K562 (cell line): ENCODE measurements around the gene SGCB. TPM values are rescaled to one million over a fixed set of nuclear protein-coding genes. Genes with fewer than 3 reads are reported as not detected.

ENCODE experiments used
- ATF7 ChIP-seq: fragments of 450-650 bp; IDR thresholded peaks from 2 replicates; pipeline ENCODE4 v1.7.1; 2014; ENCODE audit warnings: mild to moderate bottlenecking, moderate library complexity
- IFI16 ChIP-seq: fragments of 250-450 bp; sonication (Bioruptor Pico); IDR thresholded peaks from 2 replicates; pipeline ENCODE4 v2.1.2; 2022; ENCODE audit warnings: mild to moderate bottlenecking, inconsistent platforms
- KDM2B ChIP-seq: fragments of 250-450 bp; sonication (Bioruptor Pico); IDR thresholded peaks from 2 replicates; pipeline ENCODE4 v1.8.0; 2021; ENCODE audit warnings: mild to moderate bottlenecking, moderate library complexity
- SRSF3 ChIP-seq: fragments of 200-400 bp; formaldehyde crosslinking; IDR thresholded peaks from 2 replicates; pipeline ENCODE4 v1.6.1; 2016; ENCODE audit warnings: mild to moderate bottlenecking, low read length, moderate library complexity; ENCODE audit not compliant: insufficient read depth
- ZNF408 ChIP-seq: fragments of 250-450 bp; sonication (Bioruptor Pico); IDR thresholded peaks from 2 replicates; pipeline ENCODE4 v1.4.0; 2020; ENCODE audit warnings: low read depth, mild to moderate bottlenecking, moderate library complexity
- polyA plus RNA-seq, 8 experiments: library from polyadenylated mRNA; depleted of rRNA in 4 of 8; stranded (reverse) in 5 of 8; unstranded in 3 of 8; fragments of >200 nt; fragmentation: Nextera tagmentation in 2 of 8; fragmentation: Illumina TruSeq in 1 of 8; extraction: Ambion mirVana in 2 of 8; extraction: Trizol in 1 of 8; gene quantifications; 2 replicates each; pipeline versions ENCODE4 v1.2.1 to v1.2.3, GENCODE V29; 2011 to 2014; ENCODE audit warnings: inconsistent platforms in 1 of 8, missing spikeins in 1 of 8
- total RNA-seq, 7 experiments: library from RNA; depleted of rRNA in 6 of 7; stranded (reverse); fragments of >200 nt in 6 of 7; fragmentation: Illumina TruSeq in 2 of 7; extraction: Trizol in 2 of 7; gene quantifications; 2 replicates each; pipeline versions ENCODE4 v1.2.1 to v1.2.3, GENCODE V29; 2011 to 2021; ENCODE audit warnings: low replicate concordance in 1 of 7
- TF ChIP-seq, protein P1 (sequence below), 3 experiments: fragments of 200-800 bp in 1 of 3; fragments of 250-450 bp in 1 of 3; fragments of 450-650 bp in 1 of 3; sonication (Bioruptor Pico) in 1 of 3; sonication (Bioruptor generic) in 1 of 3; formaldehyde crosslinking in 1 of 3; IDR thresholded peaks; 2 replicates each; pipeline versions ENCODE4 v1.6.1 to v1.8.0; 2016 to 2022; ENCODE audit warnings: mild to moderate bottlenecking in 2 of 3, missing genetic modification characterization in 2 of 3, missing compliant biosample characterization in 1 of 3, moderate library complexity in 1 of 3
- TF ChIP-seq, protein P2 (sequence below), 2 experiments: fragments of 450-650 bp; conservative IDR thresholded peaks; 2 replicates each; pipeline ENCODE4 v1.6.1; 2017; ENCODE audit warnings: mild to moderate bottlenecking in 2 of 2, moderate library complexity in 2 of 2

SGCB gene
- total and polyA plus RNA-seq, 9 of the 15 experiments (the other 6 are each of a cell fraction or from before 2014, with no cell fraction given), result 0.01 to 0.20 (median 0.07) TPM; not detected in 3

DNA sequence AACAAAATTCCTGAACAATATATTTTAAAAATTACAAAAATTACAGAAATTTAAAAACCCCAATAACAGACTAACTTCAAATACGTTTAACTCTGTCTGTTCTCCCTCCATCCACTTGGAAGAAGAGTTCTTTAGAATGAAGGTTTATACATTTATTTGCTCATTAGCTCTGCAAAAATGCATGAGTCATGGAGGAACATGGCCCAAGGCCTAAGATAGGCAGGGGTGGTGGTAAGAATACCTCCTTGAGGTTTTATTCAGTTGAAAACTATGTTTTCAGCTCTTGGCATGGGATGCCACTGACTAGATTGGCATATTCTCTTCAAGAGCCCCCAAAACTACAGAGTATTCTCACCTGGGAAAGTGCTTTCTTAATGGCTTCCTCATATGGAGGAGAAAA lies 9.1 kb downstream of the SGCB start (continued):
- TF ChIP-seq, protein P1, sequence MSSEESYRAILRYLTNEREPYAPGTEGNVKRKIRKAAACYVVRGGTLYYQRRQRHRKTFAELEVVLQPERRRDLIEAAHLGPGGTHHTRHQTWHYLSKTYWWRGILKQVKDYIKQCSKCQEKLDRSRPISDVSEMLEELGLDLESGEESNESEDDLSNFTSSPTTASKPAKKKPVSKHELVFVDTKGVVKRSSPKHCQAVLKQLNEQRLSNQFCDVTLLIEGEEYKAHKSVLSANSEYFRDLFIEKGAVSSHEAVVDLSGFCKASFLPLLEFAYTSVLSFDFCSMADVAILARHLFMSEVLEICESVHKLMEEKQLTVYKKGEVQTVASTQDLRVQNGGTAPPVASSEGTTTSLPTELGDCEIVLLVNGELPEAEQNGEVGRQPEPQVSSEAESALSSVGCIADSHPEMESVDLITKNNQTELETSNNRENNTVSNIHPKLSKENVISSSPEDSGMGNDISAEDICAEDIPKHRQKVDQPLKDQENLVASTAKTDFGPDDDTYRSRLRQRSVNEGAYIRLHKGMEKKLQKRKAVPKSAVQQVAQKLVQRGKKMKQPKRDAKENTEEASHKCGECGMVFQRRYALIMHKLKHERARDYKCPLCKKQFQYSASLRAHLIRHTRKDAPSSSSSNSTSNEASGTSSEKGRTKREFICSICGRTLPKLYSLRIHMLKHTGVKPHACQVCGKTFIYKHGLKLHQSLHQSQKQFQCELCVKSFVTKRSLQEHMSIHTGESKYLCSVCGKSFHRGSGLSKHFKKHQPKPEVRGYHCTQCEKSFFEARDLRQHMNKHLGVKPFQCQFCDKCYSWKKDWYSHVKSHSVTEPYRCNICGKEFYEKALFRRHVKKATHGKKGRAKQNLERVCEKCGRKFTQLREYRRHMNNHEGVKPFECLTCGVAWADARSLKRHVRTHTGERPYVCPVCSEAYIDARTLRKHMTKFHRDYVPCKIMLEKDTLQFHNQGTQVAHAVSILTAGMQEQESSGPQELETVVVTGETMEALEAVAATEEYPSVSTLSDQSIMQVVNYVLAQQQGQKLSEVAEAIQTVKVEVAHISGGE (CRISPR knock-in tag; IDR thresholded peaks at IDR 0.05), result no peak
- TF ChIP-seq, protein P2, sequence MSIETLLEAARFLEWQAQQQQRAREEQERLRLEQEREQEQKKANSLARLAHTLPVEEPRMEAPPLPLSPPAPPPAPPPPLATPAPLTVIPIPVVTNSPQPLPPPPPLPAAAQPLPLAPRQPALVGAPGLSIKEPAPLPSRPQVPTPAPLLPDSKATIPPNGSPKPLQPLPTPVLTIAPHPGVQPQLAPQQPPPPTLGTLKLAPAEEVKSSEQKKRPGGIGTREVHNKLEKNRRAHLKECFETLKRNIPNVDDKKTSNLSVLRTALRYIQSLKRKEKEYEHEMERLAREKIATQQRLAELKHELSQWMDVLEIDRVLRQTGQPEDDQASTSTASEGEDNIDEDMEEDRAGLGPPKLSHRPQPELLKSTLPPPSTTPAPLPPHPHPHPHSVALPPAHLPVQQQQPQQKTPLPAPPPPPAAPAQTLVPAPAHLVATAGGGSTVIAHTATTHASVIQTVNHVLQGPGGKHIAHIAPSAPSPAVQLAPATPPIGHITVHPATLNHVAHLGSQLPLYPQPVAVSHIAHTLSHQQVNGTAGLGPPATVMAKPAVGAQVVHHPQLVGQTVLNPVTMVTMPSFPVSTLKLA (conservative IDR thresholded peaks at IDR 0.05), result no peak
- no peak for TF ChIP-seq KDM2B (CRISPR knock-in tag)
- TF ChIP-seq IFI16 (CRISPR knock-in tag), result no peak
- TF ChIP-seq ZNF408 (CRISPR knock-in tag), result no peak
- no peak for TF ChIP-seq SRSF3
- TF ChIP-seq ATF7, result no peak
